OCI-LY3 (cell line): ENCODE data around the gene POC1B.

Source experiments
- CTCF ChIP-seq: fragments of 200-600, 300-600 bp; sonication (generic); IDR thresholded peaks from 2 replicates; pipeline ENCODE4 v1.5.1; 2014; ENCODE audit warnings: antibody characterized with exemption, low read length, low read depth
- EZH2phosphoT487 ChIP-seq: fragments of 200-600 bp; shearing (Covaris generic); IDR thresholded peaks from 2 replicates; pipeline ENCODE4 v1.6.1; 2018; ENCODE audit warnings: antibody characterized with exemption, mixed run types, low read depth

GRCh38 chr12:89448951-89449371 is 76.9 kb downstream of the POC1B start:
- no peak for TF ChIP-seq CTCF
- no peak for TF ChIP-seq EZH2phosphoT487
